OCI-LY3 (cell line): ENCODE results near the gene MPL.

ENCODE experiments used
- H2AFZ ChIP-seq: fragments of 200-600, 300-600 bp; shearing (Covaris generic); 2 replicates; pipeline ENCODE4 v1.6.0; 2014; ENCODE audit warnings: antibody characterized with exemption, low read depth, low read length
- H3K27ac ChIP-seq: fragments of 200-600, 300-600 bp; sonication (generic); 2 replicates; pipeline ENCODE4 v1.5.1; 2014; ENCODE audit warnings: mild to moderate bottlenecking, low read length, moderate library complexity, mixed read lengths
- H3K27me3 ChIP-seq: fragments of 200-600, 300-600 bp; sonication (generic); 2 replicates; pipeline ENCODE4 v1.6.1; 2014; ENCODE audit warnings: low read depth, low read length, mixed read lengths
- H3K36me3 ChIP-seq: fragments of 200-600, 300-600 bp; sonication (generic); replicated peaks from 2 replicates; pipeline ENCODE3; 2014; ENCODE audit warnings: low read depth, low read length, mixed read lengths
- H3K4me1 ChIP-seq: fragments of 300-600, 200-600 bp; sonication (generic); 2 replicates; pipeline ENCODE4 v1.6.1; 2014; ENCODE audit warnings: low read length, mixed read lengths
- H3K4me2 ChIP-seq: fragments of 200-600, 300-600 bp; sonication (generic); 2 replicates; pipeline ENCODE4 v1.6.1; 2014; ENCODE audit warnings: low read length, mixed read lengths
- H3K4me3 ChIP-seq: fragments of 300-600, 200-600 bp; sonication (generic); 2 replicates; pipeline ENCODE4 v1.5.1; 2014; ENCODE audit warnings: antibody characterized with exemption, mild to moderate bottlenecking, low read length, moderate library complexity
- H3K79me2 ChIP-seq: fragments of 300-600, 200-600 bp; shearing (Covaris generic); 2 replicates; pipeline ENCODE4 v1.6.1; 2014; ENCODE audit warnings: mild to moderate bottlenecking, low read length, mixed read lengths
- H3K9ac ChIP-seq: fragments of 300-600, 200-600 bp; shearing (Covaris generic); 2 replicates; pipeline ENCODE4 v1.6.0; 2014; ENCODE audit warnings: mild to moderate bottlenecking, low read length, moderate library complexity
- H3K9me3 ChIP-seq: fragments of 200-600, 300-600 bp; shearing (Covaris generic); 2 replicates; pipeline ENCODE4 v1.6.1; 2014; ENCODE audit warnings: low read length, mixed read lengths; ENCODE audit not compliant: insufficient read depth
- H4K20me1 ChIP-seq: fragments of 200-600, 300-600 bp; sonication (generic); 2 replicates; pipeline ENCODE4 v1.6.1; 2016; ENCODE audit warnings: low read length, mixed read lengths; ENCODE audit not compliant: insufficient read depth
- CTCF ChIP-seq: fragments of 200-600, 300-600 bp; sonication (generic); IDR thresholded peaks from 2 replicates; pipeline ENCODE4 v1.5.1; 2014; ENCODE audit warnings: antibody characterized with exemption, low read length, low read depth
- EZH2phosphoT487 ChIP-seq: fragments of 200-600 bp; shearing (Covaris generic); IDR thresholded peaks from 2 replicates; pipeline ENCODE4 v1.6.1; 2018; ENCODE audit warnings: antibody characterized with exemption, mixed run types, low read depth

MPL gene

GRCh38 chr1:43314233-43314632 is 23.4 kb upstream of the MPL start:
- no peaks in the 10 kb centered on the region for H4K20me1 ChIP-seq
- H3K9ac ChIP-seq = no peak overlapping the region
- H3K4me1 ChIP-seq = no peaks in the 10 kb centered on the region
- H3K4me3 ChIP-seq = no peak overlapping the region
- no peak overlapping the region for H2AFZ ChIP-seq
- no peaks in the 10 kb centered on the region for H3K27me3 ChIP-seq
- H3K36me3 ChIP-seq = no peaks in the 10 kb centered on the region
- no peaks in the 10 kb centered on the region for H3K79me2 ChIP-seq
- H3K27ac ChIP-seq = no peak overlapping the region
- no peaks in the 10 kb centered on the region for H3K9me3 ChIP-seq
- H3K4me2 ChIP-seq = no peak overlapping the region
- no peak for TF ChIP-seq EZH2phosphoT487
- TF ChIP-seq CTCF = no peak

- no peaks in the 10 kb centered on the region for H3K36me3 ChIP-seq
- H3K4me2 ChIP-seq = no peak overlapping the region
- H3K79me2 ChIP-seq = no peaks in the 10 kb centered on the region
- H3K4me3 ChIP-seq = no peak overlapping the region
- no peak overlapping the region for H3K27ac ChIP-seq
- no peaks in the 10 kb centered on the region for H4K20me1 ChIP-seq
- no peak overlapping the region for H2AFZ ChIP-seq
- H3K9me3 ChIP-seq = no peaks in the 10 kb centered on the region
- H3K27me3 ChIP-seq = no peaks in the 10 kb centered on the region
- H3K9ac ChIP-seq = no peak overlapping the region
- TF ChIP-seq CTCF (no peak), EZH2phosphoT487 (no peak)
- H3K4me1 ChIP-seq = no peaks in the 10 kb centered on the region
Observed at GRCh38 chr1:43315481-43315880, 22.1 kb upstream of the MPL start.

- Histone ChIP-seq H3K79me2 (no peaks in the 10 kb centered on the region), H3K36me3 (no peaks in the 10 kb centered on the region), H3K27ac (no peak overlapping the region), H4K20me1 (no peaks in the 10 kb centered on the region), H3K9ac (no peak overlapping the region), H3K4me2 (no peak overlapping the region), H3K9me3 (no peaks in the 10 kb centered on the region), H3K27me3 (no peaks in the 10 kb centered on the region), H2AFZ (no peak overlapping the region), H3K4me3 (no peak overlapping the region), H3K4me1 (no peaks in the 10 kb centered on the region)
- TF ChIP-seq EZH2phosphoT487 (no peak), CTCF (no peak)
Observed at GRCh38 chr1:43315963-43316737, 21.5 kb upstream of the MPL start.

DNA sequence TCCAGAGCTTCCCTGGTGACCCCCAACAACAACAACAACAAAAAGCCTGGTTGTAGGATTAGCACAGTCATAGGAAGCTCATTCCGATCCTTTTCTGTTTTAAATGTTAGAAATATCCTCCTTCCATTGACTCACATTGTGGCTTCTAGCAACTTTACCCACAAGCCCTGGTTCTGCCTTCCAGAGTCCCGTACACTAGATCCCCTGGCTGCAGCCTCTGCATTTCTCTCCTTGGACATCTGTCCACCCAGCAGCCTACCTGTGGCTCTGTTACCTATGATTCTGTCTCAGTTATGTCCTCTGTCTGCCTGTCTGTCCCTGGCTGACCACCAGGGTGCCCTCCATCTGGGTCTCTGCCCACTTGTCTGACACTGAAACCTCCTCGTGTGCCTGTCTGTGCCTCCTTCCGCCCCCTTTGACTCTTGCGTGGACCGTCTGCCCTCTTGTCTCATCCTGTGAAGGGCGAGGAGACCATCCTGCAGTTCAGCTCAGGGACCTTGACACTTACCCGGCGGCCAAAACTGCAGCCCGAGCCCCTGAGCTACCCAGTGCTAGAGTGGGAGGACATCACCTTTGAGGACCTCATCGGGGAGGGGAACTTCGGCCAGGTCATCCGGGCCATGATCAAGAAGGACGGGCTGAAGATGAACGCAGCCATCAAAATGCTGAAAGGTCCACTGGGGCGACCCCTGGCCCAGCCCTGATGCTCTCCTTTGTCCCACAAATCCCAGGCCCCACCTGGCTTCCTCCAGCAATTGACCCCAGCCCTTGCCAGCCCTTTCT is 20.7 kb upstream of the MPL start:
- H3K79me2 ChIP-seq = no peaks in the 10 kb centered on the region
- no peak overlapping the region for H3K27ac ChIP-seq
- TF ChIP-seq EZH2phosphoT487 = no peak
- TF ChIP-seq CTCF = no peak
- no peak overlapping the region for H3K4me3 ChIP-seq
- H3K9ac ChIP-seq = no peak overlapping the region
- no peaks in the 10 kb centered on the region for H3K27me3 ChIP-seq
- H4K20me1 ChIP-seq = no peaks in the 10 kb centered on the region
- no peak overlapping the region for H2AFZ ChIP-seq
- no peaks in the 10 kb centered on the region for H3K9me3 ChIP-seq
- H3K4me2 ChIP-seq = no peak overlapping the region
- no peaks in the 10 kb centered on the region for H3K36me3 ChIP-seq
- no peaks in the 10 kb centered on the region for H3K4me1 ChIP-seq
